Neuron (in vitro differentiated cells): Measurements from ENCODE around the gene PROK1.

Experiments used
- H2AFZ ChIP-seq: one replicate; pipeline ENCODE4 v1.6.1; 2013; ENCODE audit warnings: low read depth, mild to moderate bottlenecking, inconsistent platforms, low read length, moderate library complexity
- H3K27me3 ChIP-seq: one replicate; pipeline ENCODE4 v1.6.1; 2013; ENCODE audit warnings: low read length; ENCODE audit not compliant: insufficient read depth
- H3K36me3 ChIP-seq: one replicate; pipeline ENCODE4 v1.6.1; 2013; ENCODE audit warnings: low read length; ENCODE audit not compliant: insufficient read depth
- H3K4me1 ChIP-seq: one replicate; pipeline ENCODE4 v1.6.1; 2013; ENCODE audit warnings: low read length; ENCODE audit not compliant: insufficient read depth
- H3K4me3 ChIP-seq: 2 replicates; pipeline ENCODE4 v1.5.1; 2013; ENCODE audit warnings: mild to moderate bottlenecking, low read length, moderate library complexity
- H3K9me3 ChIP-seq: one replicate; pipeline ENCODE4 v1.6.1; 2013; ENCODE audit warnings: low read length

Gene PROK1

DNA sequence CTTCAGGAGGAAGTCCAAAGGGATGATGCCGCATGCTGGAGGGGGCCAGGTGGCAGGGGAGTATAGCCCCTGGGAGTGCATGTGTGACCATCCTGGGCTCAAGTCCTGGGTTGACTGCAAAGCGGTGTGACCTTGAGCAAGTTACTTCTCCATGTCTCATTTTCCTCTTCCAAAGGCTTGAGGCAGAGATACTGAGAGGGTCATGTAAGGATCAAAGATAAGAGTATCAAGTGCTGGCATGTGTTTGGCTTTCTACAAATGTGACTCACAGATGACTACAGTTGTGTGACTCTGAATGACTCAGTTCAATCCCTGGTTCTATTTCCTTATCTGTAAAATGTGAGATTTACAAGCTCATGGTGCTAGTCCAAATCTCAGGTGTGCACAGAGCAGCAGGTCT lies 26.1 kb downstream of the PROK1 start:
- no peaks in the 10 kb centered on the region for H3K9me3 ChIP-seq
- H3K36me3 ChIP-seq, result no peaks in the 10 kb centered on the region
- peaks cover 5% of the 10 kb centered on the region for H3K27me3 ChIP-seq
- H3K4me1 ChIP-seq, result no peaks in the 10 kb centered on the region
- no peak overlapping the region for H2AFZ ChIP-seq
- no peak overlapping the region for H3K4me3 ChIP-seq

DNA sequence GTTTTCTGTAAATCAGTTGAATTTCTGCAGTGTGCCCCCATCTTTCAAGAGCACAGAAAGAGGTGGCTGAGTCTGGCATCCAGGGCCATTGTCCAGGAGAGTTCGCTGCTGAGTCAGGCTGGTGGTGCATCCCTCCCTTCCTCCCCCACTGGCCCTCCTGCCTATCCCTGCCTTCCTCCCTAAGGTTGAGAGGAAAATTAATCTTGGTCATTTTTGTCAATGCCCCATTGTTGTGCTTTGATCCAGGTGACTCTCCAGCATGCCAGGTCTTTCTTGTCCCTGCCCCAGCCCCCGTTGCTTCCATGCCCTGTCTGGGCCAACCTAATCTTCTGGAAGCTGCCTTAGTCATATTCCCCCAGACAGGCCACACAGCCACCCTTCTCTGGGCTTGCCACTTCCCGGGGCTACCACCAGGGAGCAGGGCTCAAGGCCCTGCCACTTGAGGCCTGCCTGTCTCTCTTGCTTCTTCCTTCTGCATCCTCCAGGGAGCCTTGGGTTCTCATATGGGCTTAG lies 26.6 kb downstream of the PROK1 start:
- Histone ChIP-seq H3K27me3 (peaks cover 10% of the 10 kb centered on the region), H2AFZ (no peak overlapping the region), H3K4me1 (no peaks in the 10 kb centered on the region), H3K9me3 (no peaks in the 10 kb centered on the region), H3K36me3 (no peaks in the 10 kb centered on the region), H3K4me3 (no peak overlapping the region)

DNA sequence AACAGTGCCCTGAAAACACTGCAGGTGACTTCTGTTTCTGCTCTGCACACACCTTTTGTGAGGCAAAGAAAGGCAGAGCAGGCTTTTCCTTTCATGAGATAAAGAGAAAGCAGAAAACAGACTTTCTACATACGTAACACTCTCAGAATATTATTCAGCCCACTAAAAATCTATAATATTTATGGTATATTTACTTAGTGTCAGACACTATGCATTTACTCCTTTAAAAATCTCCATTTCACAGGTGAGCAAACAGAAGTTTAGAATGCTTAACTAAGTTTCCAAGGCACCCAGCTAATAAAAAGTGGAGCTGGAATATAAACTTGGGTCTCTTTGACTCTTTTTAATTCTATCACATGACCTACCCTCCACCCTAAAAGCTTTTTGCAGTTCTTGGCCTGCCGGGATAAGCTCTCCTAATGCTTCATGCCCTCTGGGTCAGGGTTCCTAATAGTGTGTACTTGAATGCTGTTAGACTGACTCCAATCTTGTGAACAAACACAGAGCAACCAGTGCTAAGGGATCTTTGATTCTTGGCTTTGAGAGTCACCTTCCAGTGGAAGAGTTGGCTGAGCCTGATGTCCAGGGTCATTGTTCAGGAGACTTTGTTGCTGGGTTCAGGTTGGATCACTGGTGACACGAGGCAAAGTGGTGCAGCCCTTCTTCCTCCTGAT lies 27.2 kb downstream of the PROK1 start:
- Histone ChIP-seq H3K36me3 (no peaks in the 10 kb centered on the region), H3K4me3 (no peak overlapping the region), H3K4me1 (no peaks in the 10 kb centered on the region), H3K27me3 (peaks cover 14% of the 10 kb centered on the region), H3K9me3 (no peaks in the 10 kb centered on the region), H2AFZ (no peak overlapping the region)

DNA sequence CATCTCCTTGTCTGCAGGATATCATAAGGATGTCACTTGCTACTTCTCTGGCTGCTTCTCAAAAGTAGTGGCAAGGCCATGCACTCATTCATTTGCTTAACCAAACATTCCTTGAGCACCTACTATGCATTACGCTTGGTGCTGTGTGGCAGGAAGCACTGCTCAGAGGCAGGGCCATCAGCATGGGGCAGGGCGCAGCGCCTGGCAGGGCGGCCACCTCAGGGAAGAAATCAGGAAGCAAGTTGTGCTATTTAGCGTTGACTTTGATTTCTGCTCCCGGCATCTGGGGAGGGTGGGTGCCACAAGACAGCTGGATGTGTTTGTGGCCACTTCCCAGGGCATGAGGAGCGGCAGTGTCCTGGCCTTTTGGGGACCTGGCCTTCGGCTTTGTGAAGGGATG lies 27.9 kb downstream of the PROK1 start:
- no peaks in the 10 kb centered on the region for H3K4me1 ChIP-seq
- no peak overlapping the region for H2AFZ ChIP-seq
- peaks cover 14% of the 10 kb centered on the region for H3K27me3 ChIP-seq
- H3K36me3 ChIP-seq, result no peaks in the 10 kb centered on the region
- H3K9me3 ChIP-seq, result no peaks in the 10 kb centered on the region
- H3K4me3 ChIP-seq, result no peak overlapping the region

DNA sequence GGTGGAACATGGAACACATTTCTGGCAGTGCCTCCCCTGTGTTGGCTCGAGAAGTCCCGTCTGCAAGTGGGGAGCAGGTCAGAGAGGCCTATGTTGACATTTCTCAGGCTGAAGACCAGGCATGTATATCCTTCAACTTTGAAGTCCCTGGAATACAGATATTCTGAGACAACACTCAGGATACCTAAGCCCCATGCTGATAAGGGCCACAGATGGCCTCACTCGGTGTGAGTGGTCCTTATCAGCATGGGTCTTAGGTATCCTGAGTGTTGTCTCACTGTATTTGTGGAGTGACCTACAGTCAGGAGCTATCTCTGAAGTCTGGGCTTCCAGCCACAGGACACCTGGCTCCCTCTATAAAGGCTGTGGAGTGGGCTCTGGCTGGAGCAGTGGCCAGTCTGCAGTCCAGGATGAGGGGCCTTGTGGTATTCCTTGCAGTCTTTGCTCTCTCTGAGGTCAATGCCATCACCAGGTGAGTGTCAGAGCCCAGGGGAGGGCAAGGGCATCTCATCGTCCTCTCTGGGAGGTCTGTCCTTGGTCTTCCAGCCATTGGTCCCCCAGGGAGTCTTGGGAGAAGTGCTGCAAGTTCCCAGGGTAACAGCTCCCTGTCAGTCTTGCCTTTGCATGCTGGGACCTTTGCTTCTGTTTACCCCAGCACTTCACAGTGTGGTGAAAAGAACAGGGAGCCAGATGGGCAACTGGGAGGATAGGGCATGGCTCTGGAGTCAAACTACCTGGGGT lies 29.6 kb downstream of the PROK1 start:
- Histone ChIP-seq H3K4me3 (no peak overlapping the region), H3K27me3 (peaks cover 14% of the 10 kb centered on the region), H3K36me3 (no peaks in the 10 kb centered on the region), H2AFZ (no peak overlapping the region), H3K9me3 (no peaks in the 10 kb centered on the region), H3K4me1 (no peaks in the 10 kb centered on the region)

DNA sequence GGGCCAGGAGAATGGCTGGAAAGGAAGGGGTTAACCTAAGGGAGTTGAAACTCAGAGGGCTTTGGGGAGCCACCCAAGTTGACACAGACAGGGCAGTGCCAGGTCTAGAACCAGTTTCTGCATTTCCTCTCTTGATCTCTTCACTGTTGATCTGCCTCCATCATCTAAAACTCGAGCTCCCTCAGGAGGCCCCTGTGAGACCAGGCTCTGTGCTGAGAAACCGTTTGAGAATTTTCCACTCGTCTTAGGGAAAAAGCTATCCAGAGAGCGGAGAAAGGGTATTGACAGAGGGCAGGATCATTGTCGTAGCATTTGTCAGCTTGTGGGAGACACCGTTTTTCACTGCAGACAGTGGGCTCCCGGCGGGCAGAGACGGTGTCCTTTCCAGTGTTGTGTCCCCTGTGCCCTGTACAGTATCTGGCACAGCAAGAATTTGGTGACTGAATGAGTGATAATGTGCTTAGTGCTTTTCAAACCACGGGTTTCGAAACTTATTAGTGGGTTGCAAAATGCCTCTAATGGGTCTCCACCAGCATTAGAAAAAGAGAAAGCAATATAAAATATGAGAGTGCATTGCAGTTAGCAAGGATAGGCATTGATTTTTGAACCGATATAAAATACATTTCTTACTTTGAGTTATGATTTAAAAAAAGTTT lies 31.1 kb downstream of the PROK1 start:
- H3K36me3 ChIP-seq, result no peaks in the 10 kb centered on the region
- H3K27me3 ChIP-seq, result peaks cover 14% of the 10 kb centered on the region
- H3K4me1 ChIP-seq, result no peaks in the 10 kb centered on the region
- H3K9me3 ChIP-seq, result no peaks in the 10 kb centered on the region
- no peak overlapping the region for H2AFZ ChIP-seq
- no peak overlapping the region for H3K4me3 ChIP-seq

DNA sequence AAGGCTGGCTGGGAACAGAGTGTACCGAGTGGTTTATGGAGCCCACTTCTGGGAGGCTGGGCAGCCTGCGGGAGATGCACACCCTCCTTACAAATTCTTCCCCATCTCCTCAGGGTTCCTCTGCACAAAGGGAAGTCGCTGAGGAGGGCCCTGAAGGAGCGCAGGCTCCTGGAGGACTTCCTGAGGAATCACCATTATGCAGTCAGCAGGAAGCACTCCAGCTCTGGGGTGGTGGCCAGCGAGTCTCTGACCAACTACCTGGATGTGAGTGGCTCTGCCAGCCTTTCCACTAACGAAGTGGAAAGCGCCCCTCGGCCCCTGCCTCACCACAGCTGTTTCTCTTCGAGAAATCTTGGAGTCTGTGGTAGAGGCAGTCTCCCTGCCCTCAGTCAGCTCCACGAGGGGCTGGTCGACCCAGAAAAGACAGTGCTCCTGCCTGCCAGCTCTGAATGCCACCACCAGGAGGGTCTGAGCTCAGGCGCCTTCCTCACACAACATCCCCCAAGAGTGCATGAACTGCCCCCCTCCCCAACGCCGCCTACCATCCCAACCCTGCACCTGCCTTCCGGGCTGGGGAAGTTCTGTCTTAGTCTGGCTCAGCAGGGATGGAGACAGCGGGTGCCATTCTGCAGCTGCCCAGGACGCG lies 31.8 kb downstream of the PROK1 start:
- no peak overlapping the region for H3K4me3 ChIP-seq
- no peaks in the 10 kb centered on the region for H3K36me3 ChIP-seq
- H2AFZ ChIP-seq, result no peak overlapping the region
- peaks cover 21% of the 10 kb centered on the region for H3K27me3 ChIP-seq
- no peaks in the 10 kb centered on the region for H3K9me3 ChIP-seq
- no peaks in the 10 kb centered on the region for H3K4me1 ChIP-seq

DNA sequence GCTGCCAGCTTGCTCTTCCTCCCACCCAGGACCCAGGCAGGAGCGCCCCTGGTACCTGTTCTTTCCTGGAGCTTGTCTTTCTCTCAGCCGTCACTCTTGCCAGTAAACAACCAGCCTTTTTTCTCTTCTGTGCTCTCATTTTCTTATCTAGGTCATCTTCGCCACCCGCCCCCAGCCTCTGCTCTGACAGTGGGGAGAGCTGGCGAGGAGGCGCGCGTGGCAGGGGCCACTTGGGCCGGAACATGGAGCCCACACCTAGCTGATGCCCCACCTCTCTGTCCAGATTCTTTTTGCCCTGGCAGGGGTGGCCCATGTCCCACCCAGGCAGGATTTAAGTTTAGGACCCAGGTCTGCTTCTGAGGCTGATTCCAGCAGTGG lies 32.3 kb downstream of the PROK1 start:
- Histone ChIP-seq H3K36me3 (no peaks in the 10 kb centered on the region), H3K4me1 (no peaks in the 10 kb centered on the region), H3K9me3 (no peaks in the 10 kb centered on the region), H3K27me3 (peaks cover 21% of the 10 kb centered on the region), H2AFZ (no peak overlapping the region), H3K4me3 (no peak overlapping the region)

DNA sequence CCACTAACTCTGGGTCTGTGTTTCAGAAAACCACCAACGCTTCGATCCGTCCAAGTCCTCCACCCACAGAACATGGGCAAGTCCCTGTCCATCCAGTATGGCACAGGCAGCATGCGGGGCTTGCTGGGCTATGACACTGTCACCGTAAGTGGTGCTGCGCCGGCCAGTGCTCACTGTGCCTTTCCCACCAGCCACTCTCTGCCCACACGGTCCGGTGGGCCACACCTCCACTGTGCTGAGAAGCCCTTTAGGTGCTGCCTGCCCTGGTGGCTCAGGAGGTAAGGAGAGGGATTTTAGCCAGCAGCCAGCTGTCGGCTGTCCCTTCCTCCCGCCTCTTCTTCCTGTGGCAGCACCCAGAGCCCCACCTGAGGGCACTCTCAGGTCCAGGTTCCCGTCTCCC lies 33.9 kb downstream of the PROK1 start:
- no peaks in the 10 kb centered on the region for H3K9me3 ChIP-seq
- H3K4me3 ChIP-seq, result no peak overlapping the region
- H3K36me3 ChIP-seq, result no peaks in the 10 kb centered on the region
- H3K27me3 ChIP-seq, result peaks cover 21% of the 10 kb centered on the region
- no peaks in the 10 kb centered on the region for H3K4me1 ChIP-seq
- H2AFZ ChIP-seq, result no peak overlapping the region

DNA sequence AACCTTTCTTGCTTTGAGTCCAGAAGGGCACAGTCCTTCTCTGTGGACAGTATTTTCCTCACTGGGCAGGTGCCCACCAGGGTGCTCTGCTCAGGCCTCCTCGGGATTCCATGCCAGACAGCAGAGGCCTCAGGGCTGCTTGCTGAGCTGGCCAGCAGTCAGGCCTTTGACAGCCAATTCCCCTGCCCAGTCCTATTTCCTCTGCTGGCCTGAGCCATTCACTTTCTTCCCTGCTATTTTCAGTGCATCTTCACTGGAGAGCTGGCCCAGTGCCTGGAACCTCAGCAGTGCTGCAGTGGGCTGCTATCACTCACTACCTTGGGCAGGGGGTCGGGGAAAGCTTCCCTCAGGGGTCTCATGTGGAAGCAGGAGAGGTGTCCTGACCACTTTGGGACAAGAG lies 34.8 kb downstream of the PROK1 start:
- Histone ChIP-seq H3K4me1 (no peaks in the 10 kb centered on the region), H3K36me3 (no peaks in the 10 kb centered on the region), H2AFZ (no peak overlapping the region), H3K9me3 (no peaks in the 10 kb centered on the region), H3K27me3 (peaks cover 21% of the 10 kb centered on the region), H3K4me3 (no peak overlapping the region)

DNA sequence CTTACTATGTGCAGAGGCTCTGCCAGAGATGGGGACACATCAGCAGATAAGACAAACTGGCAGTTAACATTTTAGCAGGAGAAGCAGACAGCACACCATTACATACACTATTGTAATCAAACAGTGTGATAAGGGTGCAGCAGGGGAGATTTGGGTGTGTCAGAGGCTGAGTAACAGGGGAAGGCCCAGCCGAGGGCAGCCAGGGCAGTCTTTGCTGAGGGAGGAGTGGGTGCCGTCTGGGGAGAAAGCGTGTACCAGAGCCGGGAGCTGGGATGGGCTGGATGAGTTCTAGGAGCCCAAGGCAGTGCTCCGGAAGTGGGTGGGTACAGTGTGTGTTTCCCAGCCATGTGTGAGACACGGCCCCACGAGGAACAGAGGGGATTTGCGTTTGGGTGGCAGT lies 36.8 kb downstream of the PROK1 start:
- peaks cover 10% of the 10 kb centered on the region for H3K27me3 ChIP-seq
- no peaks in the 10 kb centered on the region for H3K9me3 ChIP-seq
- no peaks in the 10 kb centered on the region for H3K4me1 ChIP-seq
- no peaks in the 10 kb centered on the region for H3K36me3 ChIP-seq
- no peak overlapping the region for H3K4me3 ChIP-seq
- no peak overlapping the region for H2AFZ ChIP-seq

DNA sequence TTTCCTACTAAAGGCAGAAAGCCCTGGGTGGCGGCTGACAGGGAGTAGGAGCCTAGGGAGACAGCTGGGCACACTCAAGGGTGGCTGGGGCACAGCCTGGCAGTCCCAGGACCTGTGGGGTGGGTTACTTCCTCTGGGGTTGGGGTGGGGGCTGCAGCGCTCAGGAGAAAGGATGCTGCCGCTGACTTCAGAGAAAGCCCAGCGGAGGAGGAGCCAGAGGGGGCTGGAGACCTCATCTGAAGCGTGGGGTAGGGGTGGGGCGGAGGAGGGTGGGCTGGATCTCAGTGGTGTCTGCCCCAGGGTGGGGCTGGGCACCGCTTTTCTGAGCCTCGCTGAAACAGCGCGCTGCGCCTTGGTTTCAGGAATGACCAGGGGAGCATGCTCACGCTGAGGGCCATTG lies 37.2 kb downstream of the PROK1 start:
- no peaks in the 10 kb centered on the region for H3K4me1 ChIP-seq
- H3K36me3 ChIP-seq, result no peaks in the 10 kb centered on the region
- no peak overlapping the region for H2AFZ ChIP-seq
- H3K27me3 ChIP-seq, result peaks cover 7% of the 10 kb centered on the region
- no peaks in the 10 kb centered on the region for H3K9me3 ChIP-seq
- H3K4me3 ChIP-seq, result no peak overlapping the region

DNA sequence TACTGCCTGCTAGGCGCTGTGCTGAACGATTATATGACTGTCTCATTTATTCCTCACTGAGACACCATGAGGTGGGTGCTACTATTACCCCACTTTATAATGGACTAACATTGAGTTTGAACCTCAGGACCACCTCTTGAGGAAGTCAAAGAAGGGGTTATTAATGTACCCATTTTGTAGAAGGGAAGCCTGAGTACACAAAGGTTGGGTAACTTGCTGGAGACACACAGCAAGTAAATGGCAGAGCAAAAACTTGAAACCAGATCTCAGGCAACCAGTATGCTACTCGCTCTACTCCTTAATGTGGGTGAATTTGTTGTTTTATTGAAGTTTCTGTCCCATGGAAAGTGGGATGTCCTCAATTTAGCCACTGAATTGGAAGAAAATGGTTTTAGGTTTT lies 37.9 kb downstream of the PROK1 start:
- H3K9me3 ChIP-seq, result no peaks in the 10 kb centered on the region
- H3K36me3 ChIP-seq, result no peaks in the 10 kb centered on the region

More for the DNA sequence above, 37.9 kb downstream of the PROK1 start:
- H2AFZ ChIP-seq, result no peak overlapping the region
- H3K27me3 ChIP-seq, result peaks cover 7% of the 10 kb centered on the region
- no peaks in the 10 kb centered on the region for H3K4me1 ChIP-seq
- no peak overlapping the region for H3K4me3 ChIP-seq
